Retina (tissue), 1 donor: ENCODE data around the gene NBEA.

ENCODE experiments used
- DNase-seq: peaks from one replicate; pipeline ENCODE4 v3.0.0-alpha.2; 2016

The NBEA gene

GRCh38 chr13:35179920-35180663 lies 238.0 kb downstream of the NBEA start:
- no peak for DNase-seq

- no peak for DNase-seq
These were observed 248.2 kb downstream of the NBEA start for GRCh38 chr13:35190241-35190640.

GRCh38 chr13:35191883-35192282 lies 249.8 kb downstream of the NBEA start:
- DNase-seq: no peak

GRCh38 chr13:35198613-35199200 lies 256.6 kb downstream of the NBEA start:
- peak; percentile 80 for DNase-seq

GRCh38 chr13:35208587-35208986 lies 266.5 kb downstream of the NBEA start:
- no peak for DNase-seq

GRCh38 chr13:35210261-35210660 lies 268.2 kb downstream of the NBEA start:
- DNase-seq: no peak

GRCh38 chr13:35211949-35212348 lies 269.9 kb downstream of the NBEA start:
- no peak for DNase-seq

- no peak for DNase-seq
These were observed 271.8 kb downstream of the NBEA start for GRCh38 chr13:35213911-35214310.

GRCh38 chr13:35216131-35216530 lies 274.1 kb downstream of the NBEA start:
- DNase-seq: no peak

- no peak for DNase-seq
These were observed 277.0 kb downstream of the NBEA start for GRCh38 chr13:35219021-35219420.

- peak; percentile 3 for DNase-seq
These were observed 283.1 kb downstream of the NBEA start for GRCh38 chr13:35225159-35225558.

GRCh38 chr13:35225582-35225981 lies 283.5 kb downstream of the NBEA start:
- DNase-seq: peak; percentile 26

GRCh38 chr13:35228536-35228935 lies 286.5 kb downstream of the NBEA start:
- DNase-seq: no peak

GRCh38 chr13:35231426-35231825 lies 289.4 kb downstream of the NBEA start:
- no peak for DNase-seq

- no peak for DNase-seq
These were observed 296.2 kb downstream of the NBEA start for GRCh38 chr13:35238274-35238673.

GRCh38 chr13:35252536-35253205 lies 310.6 kb downstream of the NBEA start:
- no peak for DNase-seq

GRCh38 chr13:35255241-35255640 lies 313.2 kb downstream of the NBEA start:
- no peak for DNase-seq

- DNase-seq: no peak
These were observed 314.5 kb downstream of the NBEA start for GRCh38 chr13:35256459-35257148.

- no peak for DNase-seq
These were observed 318.2 kb downstream of the NBEA start for GRCh38 chr13:35260316-35260715.

- no peak for DNase-seq
These were observed 324.3 kb downstream of the NBEA start for GRCh38 chr13:35266412-35266811.

- DNase-seq: no peak
These were observed 336.8 kb downstream of the NBEA start for GRCh38 chr13:35278917-35279316.

- DNase-seq: no peak
These were observed 337.4 kb downstream of the NBEA start for GRCh38 chr13:35279500-35279899.

GRCh38 chr13:35283856-35284255 lies 341.8 kb downstream of the NBEA start:
- no peak for DNase-seq

GRCh38 chr13:35285677-35286076 lies 343.6 kb downstream of the NBEA start:
- no peak for DNase-seq
